Mucosa of descending colon (tissue), 3 donors: ENCODE results near the gene HLX. TPM values are rescaled to one million over a fixed set of nuclear protein-coding genes. Genes with fewer than 3 reads are reported as not detected.
A peak's percentile ranks its signal among the peaks of the same experiment; 100 is the strongest.

Experiments
- ATAC-seq: fragments of 200-7000 bp; cut with Tn5 transposase; one replicate; pipeline ENCODE4 v1.9.1; 2020; ENCODE audit warnings: mild to moderate bottlenecking, moderate library complexity
- DNase-seq, 3 donors: peaks; one replicate each; pipeline ENCODE4 v3.0.0-alpha.2; 2020
- H3K36me3 ChIP-seq: fragments of 200-600 bp; one replicate; pipeline ENCODE4 v1.8.0; 2021; ENCODE audit warnings: low read depth, mild to moderate bottlenecking
- H3K4me1 ChIP-seq: fragments of 200-600 bp; one replicate; pipeline ENCODE4 v1.8.0; 2021; ENCODE audit warnings: low read depth, mild to moderate bottlenecking
- H3K4me3 ChIP-seq: fragments of 200-600 bp; one replicate; pipeline ENCODE4 v1.8.0; 2021; ENCODE audit warnings: mild to moderate bottlenecking
- H3K9me3 ChIP-seq: fragments of 200-600 bp; one replicate; pipeline ENCODE4 v1.8.0; 2021; ENCODE audit warnings: mild to moderate bottlenecking
- CTCF ChIP-seq: fragments of 200-600 bp; IDR thresholded peaks from one replicate; pipeline ENCODE4 v1.8.0; 2022; ENCODE audit warnings: antibody characterized with exemption, mild to moderate bottlenecking
- intact Hi-C, 2 donors: fragments of 100-400 bp; cut with DNase I in 1 of 2; cut with micrococcal nuclease in 1 of 2; formaldehyde crosslinking; loops; one replicate each; pipeline versions ENCODE4 v1.11.0 to v1.11.1; 2022; cut with DNase I, micrococcal nuclease
- total RNA-seq, 3 donors: library from RNA; stranded (reverse); fragmentation: NEBNext Ultra II Directional in 2 of 3; extraction: Animal tissue kit (Norgen Biotek cat#: 25700) in 2 of 3; gene quantifications; one replicate each; pipeline versions ENCODE4 v1.2.1 to v1.2.4, GENCODE V29; 2021 to 2023
- donor health status: DM: no; HTN: no; CAD: no; lungs with moderate emphysema.
- donor health status: DM: no; HTN: no; CAD: no.
- donor health status: DM: no; HTN: yes; CAD: no.

Gene HLX
- total RNA-seq, 3 donors from 2014 or later: 2.6 to 43.4 (median 6.2) TPM

- TF ChIP-seq CTCF: no peak
- ATAC-seq (no peak), DNase-seq (no peak)
- H3K4me3 ChIP-seq: no peak overlapping the region
- H3K4me1 ChIP-seq: no peaks in the 10 kb centered on the region
- no peaks in the 10 kb centered on the region for H3K36me3 ChIP-seq
- intact Hi-C loops: no loop called here
- no peaks in the 10 kb centered on the region for H3K9me3 ChIP-seq
Measured at GRCh38 chr1:220893701-220894024, 14.4 kb downstream of the HLX start.

GRCh38 chr1:220894025-220894923, 15.0 kb downstream of the HLX start:
- no peak for TF ChIP-seq CTCF
- H3K9me3 ChIP-seq: no peaks in the 10 kb centered on the region
- no peak for DNase-seq
- peak; percentile 43 for ATAC-seq
- no peaks in the 10 kb centered on the region for H3K36me3 ChIP-seq
- no peak overlapping the region for H3K4me3 ChIP-seq
- intact Hi-C loops: no loop called here
- H3K4me1 ChIP-seq: no peaks in the 10 kb centered on the region

- no peak overlapping the region for H3K4me3 ChIP-seq
- no peaks in the 10 kb centered on the region for H3K36me3 ChIP-seq
- H3K9me3 ChIP-seq: no peaks in the 10 kb centered on the region
- ATAC-seq (no peak), DNase-seq (no peak)
- TF ChIP-seq CTCF: no peak
- intact Hi-C loops: no loop called here
- H3K4me1 ChIP-seq: no peaks in the 10 kb centered on the region
Measured at GRCh38 chr1:220894924-220895256, 15.6 kb downstream of the HLX start.

GRCh38 chr1:220895412-220895946, 16.2 kb downstream of the HLX start:
- ATAC-seq (no peak), DNase-seq (no peak)
- H3K4me3 ChIP-seq: no peak overlapping the region
- no peak for TF ChIP-seq CTCF
- intact Hi-C loops: no loop called here
- no peaks in the 10 kb centered on the region for H3K36me3 ChIP-seq
- no peaks in the 10 kb centered on the region for H3K4me1 ChIP-seq
- no peaks in the 10 kb centered on the region for H3K9me3 ChIP-seq

GRCh38 chr1:220896092-220896491, 16.8 kb downstream of the HLX start:
- TF ChIP-seq CTCF: no peak
- intact Hi-C loops: no loop called here
- H3K4me3 ChIP-seq: no peak overlapping the region
- no peaks in the 10 kb centered on the region for H3K36me3 ChIP-seq
- no peaks in the 10 kb centered on the region for H3K9me3 ChIP-seq
- H3K4me1 ChIP-seq: no peaks in the 10 kb centered on the region
- DNase-seq (no peak), ATAC-seq (no peak)
